Body of pancreas (tissue), 4 donors: ENCODE results near the gene CCDC106.

ENCODE experiments used
- POLR2A ChIP-seq, 3 donors: fragments of 450-650 bp; IDR thresholded peaks; one replicate each; pipeline ENCODE4 v1.6.1; 2016; ENCODE audit warnings: antibody characterized with exemption in 3 of 3, mild to moderate bottlenecking in 2 of 3
- TF ChIP-seq, protein P1 (sequence below), 7 experiments: fragments of 450-650 bp in 4 of 7; fragments of 200-600 bp in 3 of 7; sonication (generic) in 3 of 7; IDR thresholded peaks; one replicate each; pipeline ENCODE4 v1.5.1; 2016 to 2019; ENCODE audit warnings: antibody characterized with exemption in 7 of 7

DNA sequence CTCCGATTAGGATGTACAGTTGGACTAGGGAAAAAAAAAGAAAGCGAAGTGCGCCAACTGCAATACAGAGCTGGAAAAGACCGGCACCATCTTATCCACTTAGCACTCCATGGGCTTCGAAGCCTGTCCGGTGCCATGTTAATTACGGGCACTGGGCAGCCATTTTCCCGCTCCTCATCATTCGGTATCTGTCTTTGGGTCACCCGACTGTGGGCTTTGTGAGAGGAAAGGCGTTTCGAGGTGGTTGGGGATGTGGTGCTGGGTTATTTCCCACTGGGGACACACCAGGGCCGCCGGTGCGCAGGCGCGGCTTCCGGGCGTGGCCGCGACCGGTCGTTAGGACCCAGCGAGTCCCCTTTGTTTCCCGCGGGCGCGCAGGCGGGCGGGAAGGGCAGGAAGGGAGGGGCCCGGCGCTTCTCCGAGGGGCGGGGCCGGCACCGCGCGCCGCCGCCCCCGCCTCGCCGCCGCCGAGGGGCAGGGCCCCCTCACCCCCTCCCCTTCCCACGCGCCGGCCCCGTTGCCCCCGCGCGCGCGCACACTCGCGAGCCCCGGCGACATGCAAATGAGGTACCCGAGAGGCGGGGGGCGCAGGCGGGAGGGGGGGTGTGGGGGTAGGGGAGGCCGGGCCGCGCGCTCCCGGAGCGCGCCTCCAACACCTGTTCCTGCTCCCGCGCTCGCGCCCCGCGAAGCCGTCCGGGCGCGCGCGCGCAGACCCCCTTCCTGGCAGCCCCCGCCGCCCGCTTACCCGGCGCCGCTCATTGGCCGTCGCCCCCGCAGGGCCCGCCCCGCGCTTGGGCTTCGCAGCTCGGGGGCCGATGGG lies 48.0 kb upstream of the CCDC106 start, which contains the start of gene ZNF524:
- TF ChIP-seq, protein P1, sequence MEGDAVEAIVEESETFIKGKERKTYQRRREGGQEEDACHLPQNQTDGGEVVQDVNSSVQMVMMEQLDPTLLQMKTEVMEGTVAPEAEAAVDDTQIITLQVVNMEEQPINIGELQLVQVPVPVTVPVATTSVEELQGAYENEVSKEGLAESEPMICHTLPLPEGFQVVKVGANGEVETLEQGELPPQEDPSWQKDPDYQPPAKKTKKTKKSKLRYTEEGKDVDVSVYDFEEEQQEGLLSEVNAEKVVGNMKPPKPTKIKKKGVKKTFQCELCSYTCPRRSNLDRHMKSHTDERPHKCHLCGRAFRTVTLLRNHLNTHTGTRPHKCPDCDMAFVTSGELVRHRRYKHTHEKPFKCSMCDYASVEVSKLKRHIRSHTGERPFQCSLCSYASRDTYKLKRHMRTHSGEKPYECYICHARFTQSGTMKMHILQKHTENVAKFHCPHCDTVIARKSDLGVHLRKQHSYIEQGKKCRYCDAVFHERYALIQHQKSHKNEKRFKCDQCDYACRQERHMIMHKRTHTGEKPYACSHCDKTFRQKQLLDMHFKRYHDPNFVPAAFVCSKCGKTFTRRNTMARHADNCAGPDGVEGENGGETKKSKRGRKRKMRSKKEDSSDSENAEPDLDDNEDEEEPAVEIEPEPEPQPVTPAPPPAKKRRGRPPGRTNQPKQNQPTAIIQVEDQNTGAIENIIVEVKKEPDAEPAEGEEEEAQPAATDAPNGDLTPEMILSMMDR (IDR thresholded peaks at IDR 0.05), result no peak
- TF ChIP-seq POLR2A (IDR thresholded peaks at IDR 0.05), result no peak
